Activated effector memory CD4-positive, alpha-beta T cell treated with anti-CD3 and anti-CD28 coated beads, Interleukin-2, amount 50 U/mL, for 16 hours (primary cell): ENCODE data around the gene DENND2D.

Experiments
- DNase-seq: peaks from one replicate; pipeline ENCODE4 v3.0.0-alpha.2; 2020

DENND2D gene

GRCh38 chr1:111202366-111202706, 1.9 kb upstream of the DENND2D start:
- DNase-seq, result no peak

GRCh38 chr1:111201275-111202090, 1.0 kb upstream of the DENND2D start:
- DNase-seq, result no peak

GRCh38 chr1:111200802-111201161, 336 bp upstream of the DENND2D start:
- DNase-seq, result no peak

GRCh38 chr1:111199329-111199728, 1.1 kb downstream of the DENND2D start:
- no peak for DNase-seq

- no peak for DNase-seq
Observed at GRCh38 chr1:111198836-111199235, 1.6 kb downstream of the DENND2D start.

GRCh38 chr1:111197598-111198284, 2.7 kb downstream of the DENND2D start:
- peak; percentile 88 for DNase-seq

GRCh38 chr1:111196213-111196612, 4.2 kb downstream of the DENND2D start:
- no peak for DNase-seq

- DNase-seq, result no peak
Observed at GRCh38 chr1:111195002-111195684, 5.3 kb downstream of the DENND2D start.

- DNase-seq, result no peak
Observed at GRCh38 chr1:111193712-111194480, 6.5 kb downstream of the DENND2D start.

GRCh38 chr1:111192658-111193519, 7.6 kb downstream of the DENND2D start:
- DNase-seq, result peak; percentile 71

- no peak for DNase-seq
Observed at GRCh38 chr1:111192074-111192473, 8.4 kb downstream of the DENND2D start.

GRCh38 chr1:111191496-111191895, 8.9 kb downstream of the DENND2D start:
- no peak for DNase-seq

GRCh38 chr1:111190931-111191451, 9.5 kb downstream of the DENND2D start:
- no peak for DNase-seq

GRCh38 chr1:111184663-111185062, 15.8 kb downstream of the DENND2D start:
- no peak for DNase-seq

GRCh38 chr1:111183308-111184069, 17.0 kb downstream of the DENND2D start:
- no peak for DNase-seq

- no peak for DNase-seq
Observed at GRCh38 chr1:111182052-111182451, 18.4 kb downstream of the DENND2D start.

- no peak for DNase-seq
Observed at GRCh38 chr1:111179968-111180533, 20.4 kb downstream of the DENND2D start.

GRCh38 chr1:111176678-111177077, 23.8 kb downstream of the DENND2D start:
- DNase-seq, result no peak

- no peak for DNase-seq
Observed at GRCh38 chr1:111175349-111175748, 25.1 kb downstream of the DENND2D start.

- no peak for DNase-seq
Observed at GRCh38 chr1:111174070-111174469, 26.4 kb downstream of the DENND2D start.

- no peak for DNase-seq
Observed at GRCh38 chr1:111172463-111172862, 28.0 kb downstream of the DENND2D start.
